Body of pancreas (tissue), 4 donors: Measurements from ENCODE around the gene LY6G5C. TPM values are rescaled to one million over a fixed set of nuclear protein-coding genes. Genes with fewer than 3 reads are reported as not detected.

Experiments
- ATAC-seq: fragments of 150-250 bp; one replicate; pipeline ENCODE4 v1.9.1; 2016
- DNase-seq, 4 donors: peaks; one replicate each; pipeline ENCODE4 v3.0.0-alpha.2; 2019
- H3K27ac ChIP-seq, 4 donors: fragments of 200-600 bp; sonication (generic); 1 replicate in 3 of 4; 2 replicates in 1 of 4; pipeline versions ENCODE4 v1.5.1 to v1.6.1; 2016 to 2019; ENCODE audit warnings: mild to moderate bottlenecking in 1 of 4, mixed read lengths in 1 of 4, moderate library complexity in 1 of 4
- H3K27me3 ChIP-seq, 2 donors: fragments of 200-600 bp; sonication (generic); one replicate each; pipeline ENCODE4 v1.6.0; 2016; ENCODE audit warnings: mild to moderate bottlenecking in 1 of 2
- H3K36me3 ChIP-seq, 2 donors: fragments of 200-600 bp; sonication (generic); replicated peaks in 1 of 2; 2 replicates each; pipeline ENCODE4 v1.5.1; 2016; ENCODE audit warnings: low read depth in 2 of 2; ENCODE audit not compliant: insufficient read depth in 1 of 2
- H3K4me1 ChIP-seq: fragments of 200-600 bp; sonication (generic); one replicate; pipeline ENCODE4 v1.6.0; 2016
- H3K4me3 ChIP-seq, 2 donors: fragments of 200-600 bp; sonication (generic); 1 replicate in 1 of 2; 2 replicates in 1 of 2; pipeline ENCODE4 v1.5.1; 2016 to 2019
- H3K9me3 ChIP-seq, 3 donors: fragments of 200-600 bp; sonication (generic); 1 replicate in 2 of 3; 2 replicates in 1 of 3; pipeline ENCODE4 v1.5.1; 2016
- CTCF ChIP-seq, 7 experiments: fragments of 450-650 bp in 4 of 7; fragments of 200-600 bp in 3 of 7; sonication (generic) in 3 of 7; IDR thresholded peaks; one replicate each; pipeline ENCODE4 v1.5.1; 2016 to 2019; ENCODE audit warnings: antibody characterized with exemption in 7 of 7
- POLR2A ChIP-seq, 3 donors: fragments of 450-650 bp; IDR thresholded peaks; one replicate each; pipeline ENCODE4 v1.6.1; 2016; ENCODE audit warnings: antibody characterized with exemption in 3 of 3, mild to moderate bottlenecking in 2 of 3
- WGBS, 2 donors: methylation state at CpG; one replicate each; pipeline ENCODE4 v1.1.5; 2017; 5-methylcytosine and 5-hydroxymethylcytosine counted together
- intact Hi-C: fragments of 100-400 bp; cut with DNase I; formaldehyde crosslinking; loops from one replicate; pipeline ENCODE4 v1.15.1; 2023
- total RNA-seq, 2 donors: library from RNA; depleted of rRNA; stranded (reverse); fragments of >200 nt; gene quantifications; one replicate each; pipeline ENCODE4 v1.1.0, GENCODE V29; 2016

Gene LY6G5C
- total RNA-seq, 2 donors from 2014 or later: 4.4 TPM; not detected in 1

- no peaks in the 10 kb centered on the region for H3K9me3 ChIP-seq
- ATAC-seq (no peak), DNase-seq (no peak)
- H3K4me3 ChIP-seq: no peak overlapping the region
- H3K4me1 ChIP-seq: no peaks in the 10 kb centered on the region
- 87 to 94% methylated on average over 3 of the region's 3 CpGs for WGBS, 2 donors
- no peaks in the 10 kb centered on the region for H3K27me3 ChIP-seq
- intact Hi-C loops: no loop called here
- TF ChIP-seq POLR2A (IDR thresholded peaks at IDR 0.05) (no peak), CTCF (IDR thresholded peaks at IDR 0.05) (no peak)
- peaks cover 20 to 59% of the 10 kb centered on the region in 2 donors for H3K36me3 ChIP-seq
- H3K27ac ChIP-seq: no peak overlapping the region
Measured at GRCh38 chr6:31634131-31634530, 46.7 kb downstream of the LY6G5C start.

DNA sequence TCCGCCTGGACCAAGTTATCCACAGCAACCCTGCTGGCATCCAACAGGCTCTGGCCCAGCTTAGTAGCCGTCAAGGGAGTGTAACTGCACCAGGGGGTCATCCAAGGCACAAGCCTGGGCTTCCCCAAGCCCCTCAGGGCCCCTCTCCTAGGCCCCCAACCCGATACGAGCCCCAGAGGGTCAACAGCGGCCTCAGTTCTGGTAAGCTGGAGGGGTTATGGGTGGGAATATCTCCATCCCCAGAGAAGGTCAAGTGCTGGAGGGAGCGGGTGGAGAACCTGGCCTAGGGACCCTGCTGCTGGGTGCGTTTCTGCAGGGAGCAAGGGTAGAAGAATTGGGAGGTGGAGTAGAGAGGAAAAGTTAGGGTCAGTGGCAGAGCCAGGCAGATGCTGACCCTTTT is 47.4 kb downstream of the LY6G5C start:
- H3K36me3 ChIP-seq: peaks cover 24 to 66% of the 10 kb centered on the region in 2 donors
- no peak for ATAC-seq
- TF ChIP-seq CTCF (IDR thresholded peaks at IDR 0.05) (no peak), POLR2A (IDR thresholded peaks at IDR 0.05) (no peak)

DNA sequence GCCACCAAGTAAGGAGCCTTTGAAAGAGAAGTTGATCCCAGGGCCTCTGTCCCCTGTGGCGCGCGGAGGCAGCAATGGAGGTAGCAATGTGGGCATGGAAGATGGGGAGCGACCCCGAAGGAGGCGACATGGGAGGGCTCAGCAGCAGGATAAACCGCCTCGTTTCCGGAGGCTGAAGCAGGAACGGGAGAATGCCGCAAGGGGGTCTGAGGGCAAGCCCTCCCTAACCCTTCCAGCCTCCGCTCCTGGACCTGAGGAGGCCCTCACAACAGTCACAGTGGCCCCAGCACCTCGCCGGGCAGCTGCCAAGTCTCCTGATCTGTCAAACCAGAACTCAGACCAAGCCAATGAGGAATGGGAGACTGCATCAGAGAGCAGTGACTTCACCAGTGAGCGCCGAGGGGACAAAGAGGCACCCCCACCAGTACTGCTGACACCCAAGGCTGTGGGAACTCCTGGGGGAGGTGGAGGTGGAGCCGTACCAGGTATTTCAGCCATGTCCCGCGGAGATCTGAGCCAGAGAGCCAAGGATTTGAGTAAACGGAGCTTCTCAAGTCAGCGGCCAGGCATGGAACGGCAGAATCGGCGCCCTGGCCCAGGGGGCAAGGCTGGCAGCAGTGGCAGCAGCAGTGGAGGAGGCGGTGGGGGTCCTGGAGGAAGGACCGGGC is 48.5 kb downstream of the LY6G5C start:
- WGBS, 2 donors: 88 to 89% methylated on average over 24 to 25 of the region's 26 CpGs
- TF ChIP-seq POLR2A (IDR thresholded peaks at IDR 0.05) (no peak), CTCF (IDR thresholded peaks at IDR 0.05) (no peak)
- no peak for ATAC-seq
- Histone ChIP-seq H3K4me1 (no peaks in the 10 kb centered on the region), H3K27me3 (no peaks in the 10 kb centered on the region), H3K4me3 (no peak overlapping the region), H3K27ac (no peak overlapping the region), H3K9me3 (no peaks in the 10 kb centered on the region), H3K36me3 (peaks cover 24 to 69% of the 10 kb centered on the region in 2 donors)
- intact Hi-C loops: no loop called here
- no peak for DNase-seq

More for the DNA sequence above, 47.4 kb downstream of the LY6G5C start:
- intact Hi-C loops: no loop called here
- Histone ChIP-seq H3K27me3 (no peaks in the 10 kb centered on the region), H3K27ac (no peak overlapping the region), H3K4me1 (no peaks in the 10 kb centered on the region), H3K4me3 (no peak overlapping the region), H3K9me3 (no peaks in the 10 kb centered on the region)
- no peak for DNase-seq
- WGBS, 2 donors: 78 to 88% methylated on average over 6 of the region's 7 CpGs

GRCh38 chr6:31631681-31632278 is 49.1 kb downstream of the LY6G5C start:
- DNase-seq: no peak
- no peak overlapping the region for H3K4me3 ChIP-seq
- intact Hi-C loops: no loop called here
- no peaks in the 10 kb centered on the region for H3K9me3 ChIP-seq
- 88 to 96% methylated on average over 25 to 31 of the region's 32 CpGs for WGBS, 2 donors
- TF ChIP-seq CTCF (IDR thresholded peaks at IDR 0.05): no peak
- TF ChIP-seq POLR2A (IDR thresholded peaks at IDR 0.05): no peak
- H3K27me3 ChIP-seq: no peaks in the 10 kb centered on the region
- ATAC-seq: no peak
- peaks cover 24 to 66% of the 10 kb centered on the region in 2 donors for H3K36me3 ChIP-seq
- no peak overlapping the region for H3K27ac ChIP-seq
- no peaks in the 10 kb centered on the region for H3K4me1 ChIP-seq

DNA sequence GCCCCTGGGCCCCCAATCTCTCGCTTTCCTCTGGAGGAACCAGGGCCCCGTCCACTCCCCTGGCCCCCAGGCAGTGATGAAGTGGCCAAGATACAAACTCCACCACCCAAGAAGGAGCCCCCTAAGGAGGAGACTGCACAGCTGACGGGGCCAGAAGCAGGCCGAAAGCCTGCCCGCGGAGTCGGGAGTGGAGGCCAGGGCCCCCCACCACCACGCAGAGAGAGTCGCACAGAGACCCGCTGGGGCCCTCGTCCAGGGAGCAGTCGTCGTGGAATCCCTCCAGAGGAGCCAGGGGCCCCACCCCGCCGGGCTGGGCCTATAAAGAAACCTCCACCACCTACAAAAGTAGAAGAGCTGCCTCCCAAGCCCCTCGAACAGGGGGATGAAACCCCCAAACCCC is 49.7 kb downstream of the LY6G5C start:
- WGBS, 2 donors: 87 to 98% methylated on average over 4 to 16 of the region's 16 CpGs
- no peaks in the 10 kb centered on the region for H3K27me3 ChIP-seq
- H3K9me3 ChIP-seq: no peaks in the 10 kb centered on the region
- intact Hi-C loops: no loop called here
- H3K27ac ChIP-seq: no peak overlapping the region
- DNase-seq (no peak), ATAC-seq (no peak)
- no peak overlapping the region for H3K4me3 ChIP-seq
- no peak for TF ChIP-seq CTCF (IDR thresholded peaks at IDR 0.05)
- TF ChIP-seq POLR2A (IDR thresholded peaks at IDR 0.05): no peak
- H3K36me3 ChIP-seq: peaks cover 29 to 64% of the 10 kb centered on the region in 2 donors
- H3K4me1 ChIP-seq: no peaks in the 10 kb centered on the region
